Measurements from ENCODE around the gene ZNF182.
"Not testable (repeated sequence)": the region's sequence is repeated elsewhere in the genome, so short reads cannot be mapped to it uniquely, and the experiment has no call there.

ZNF182 gene

DNA sequence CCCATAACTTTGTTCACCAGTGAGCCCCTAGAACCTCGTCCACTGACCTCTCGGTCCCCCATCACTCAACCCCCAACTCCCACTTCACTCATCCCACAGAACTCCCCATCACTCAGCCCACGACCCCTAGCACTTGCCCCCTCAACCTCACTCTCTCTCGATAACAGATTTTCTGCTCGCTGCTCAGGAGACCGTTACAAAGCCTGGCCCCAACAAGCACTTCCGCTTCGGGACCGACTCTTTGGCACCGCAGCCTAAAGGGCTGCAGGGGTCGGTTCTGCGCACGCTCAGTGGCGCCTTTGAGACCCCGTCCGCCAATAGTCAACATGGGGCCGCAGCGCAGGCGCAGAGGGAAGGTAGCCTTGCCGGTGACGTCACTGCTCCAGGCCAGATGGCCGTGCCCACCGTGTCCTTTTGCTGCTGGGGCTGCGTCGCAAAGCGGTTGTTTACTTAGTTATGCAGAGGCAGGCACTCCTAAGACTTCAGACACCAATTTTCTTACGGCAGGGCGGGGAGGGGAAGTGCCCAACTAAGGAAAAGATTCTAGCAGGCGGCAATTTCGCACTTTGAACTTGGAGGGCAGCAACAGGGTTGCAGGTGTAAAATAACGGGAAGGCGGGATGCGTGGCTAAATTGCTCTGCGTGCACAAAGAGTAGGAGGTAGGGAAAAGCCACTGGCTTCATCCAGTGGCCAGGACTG lies at the start of gene ZNF182:
ZNF182 (minus strand) TSS at position 232 of the 700 bp plus-strand sequence. CDS start 1,380 bp downstream, outside the sequence.
- DNase-seq (ENCODE audit: low read depth in 2 of 2), result peak; percentile 72 to 80

DNA sequence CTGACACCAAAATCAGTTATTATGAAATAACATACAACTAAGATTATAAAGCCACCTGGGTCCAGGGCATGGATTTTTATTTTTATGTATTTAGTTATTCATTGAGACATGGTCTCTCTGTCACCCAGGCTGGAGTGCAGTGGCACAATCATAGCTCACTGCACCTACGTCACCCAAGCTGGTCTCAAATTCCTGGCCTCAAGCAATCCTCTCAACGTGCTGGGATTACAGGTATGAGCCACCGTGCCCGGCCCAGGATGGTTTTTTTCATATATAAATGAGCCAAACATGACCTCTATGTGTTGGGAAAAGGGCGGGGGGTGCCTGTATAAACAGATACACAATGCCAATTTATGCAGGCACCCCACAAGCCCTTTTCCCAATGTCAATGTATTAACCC lies 43.1 kb upstream of the ZNF182 start:
- DNase-seq (ENCODE audit: low read depth in 2 of 2), result no peak

DNA sequence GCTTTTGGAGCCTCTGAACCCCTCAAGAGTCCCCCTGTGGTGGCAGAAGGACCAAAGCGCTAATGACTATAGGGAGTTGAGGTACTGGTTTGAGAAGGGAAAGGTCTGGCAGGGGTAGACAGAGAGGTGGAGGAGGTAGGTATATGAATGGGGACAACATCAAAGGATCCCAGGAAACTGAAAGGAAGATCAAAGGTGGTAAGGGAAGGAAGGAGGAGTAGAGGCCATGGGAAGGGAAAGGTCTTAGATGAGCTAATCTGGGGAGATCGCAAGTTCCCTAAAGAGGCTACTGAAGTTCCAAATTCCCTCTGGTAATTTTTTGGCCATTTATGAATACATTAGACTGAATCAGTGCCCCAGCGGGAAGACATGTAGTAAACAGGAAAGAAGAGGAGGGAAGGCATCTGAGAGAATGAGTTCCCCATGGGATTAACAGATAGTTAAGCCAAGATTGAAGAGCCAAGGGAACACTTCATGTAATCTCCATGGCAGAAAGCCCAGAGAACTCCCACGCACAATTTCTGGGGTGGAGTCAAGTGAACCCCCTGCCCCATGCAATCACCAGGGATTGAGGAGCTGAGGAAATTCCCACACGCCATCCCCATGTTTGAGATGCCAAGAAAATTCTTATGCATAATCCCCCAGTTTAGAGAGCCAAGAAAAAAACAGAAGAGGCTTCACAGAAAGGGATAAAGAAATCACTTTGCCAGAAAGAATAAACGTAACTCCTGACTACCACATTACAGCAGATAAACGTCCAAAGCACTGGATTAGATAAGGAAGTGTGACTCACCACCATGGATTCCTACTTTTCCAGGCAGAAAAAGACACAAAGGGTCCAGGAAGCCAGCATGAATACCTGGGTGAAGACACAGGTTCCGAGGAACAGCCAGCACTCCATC lies 41.9 kb upstream of the ZNF182 start:
- no peak for DNase-seq (ENCODE audit: low read depth in 2 of 2)

DNA sequence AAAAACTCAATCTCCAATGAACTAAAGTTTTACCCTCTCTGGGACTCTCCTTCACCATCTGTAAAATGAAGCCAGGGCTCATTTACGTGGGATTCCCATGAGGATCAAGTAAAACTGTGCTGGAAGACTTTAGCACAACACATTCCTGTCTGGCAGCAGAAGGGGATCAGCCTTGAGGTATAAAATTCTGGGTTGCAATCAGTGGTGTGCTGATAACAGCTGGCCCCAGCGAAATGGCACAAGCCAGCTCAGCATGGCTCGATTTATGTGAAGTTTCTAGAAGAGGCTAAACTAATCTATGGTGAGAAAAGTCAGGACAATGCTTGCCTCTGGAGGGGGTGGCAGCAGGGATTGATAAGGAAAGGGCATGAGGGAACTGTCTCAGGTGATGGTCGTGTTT lies 39.3 kb upstream of the ZNF182 start:
- no peak for DNase-seq (ENCODE audit: low read depth in 2 of 2)

DNA sequence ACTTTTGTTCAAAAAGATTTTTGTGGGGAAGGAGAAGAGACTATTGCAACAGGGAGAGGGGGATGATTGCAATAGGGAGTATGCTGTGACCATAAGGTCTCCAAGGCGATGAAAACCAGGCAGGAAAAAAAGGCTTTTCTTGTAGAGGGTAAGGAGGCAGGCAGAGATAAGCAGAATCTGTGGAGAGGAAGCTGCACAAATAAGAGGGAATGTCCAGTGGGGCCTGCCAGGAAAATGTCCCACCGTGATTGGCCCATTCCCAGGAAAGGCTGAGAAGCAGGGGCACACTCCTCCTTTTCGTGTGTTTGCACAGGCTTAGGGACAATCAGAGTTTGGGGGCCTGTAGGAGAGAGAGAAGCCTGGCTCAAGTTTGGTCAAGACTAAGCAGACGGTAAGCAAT lies 32.1 kb upstream of the ZNF182 start:
- no peak for DNase-seq (ENCODE audit: low read depth in 2 of 2)

DNA sequence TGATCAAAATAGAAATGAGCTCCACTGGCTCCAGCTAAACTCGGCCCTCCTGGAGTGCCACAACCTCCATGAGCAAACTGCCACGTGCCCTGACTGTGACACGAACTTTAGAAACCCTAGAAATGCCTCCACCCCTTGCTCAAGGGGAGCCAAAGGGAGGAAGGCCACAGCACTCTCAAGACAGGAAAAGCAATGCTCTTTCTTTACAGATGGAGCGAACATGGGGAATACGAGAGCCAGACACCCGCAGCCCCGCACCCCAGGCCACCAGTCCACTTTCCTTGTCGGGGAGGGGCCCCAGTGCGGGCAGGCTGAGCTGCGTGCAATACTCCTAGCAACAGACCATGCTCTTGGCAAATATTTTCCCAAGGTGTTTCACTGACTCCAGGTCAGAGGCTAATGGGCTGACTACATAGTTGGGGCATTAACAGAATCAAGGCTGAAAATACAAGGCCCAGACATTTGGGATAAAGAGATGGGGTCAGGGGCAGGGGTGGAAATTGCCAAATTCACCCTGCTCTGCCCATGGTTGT lies 26.9 kb upstream of the ZNF182 start:
- not testable (repeated sequence) for DNase-seq (ENCODE audit: low read depth in 2 of 2)

DNA sequence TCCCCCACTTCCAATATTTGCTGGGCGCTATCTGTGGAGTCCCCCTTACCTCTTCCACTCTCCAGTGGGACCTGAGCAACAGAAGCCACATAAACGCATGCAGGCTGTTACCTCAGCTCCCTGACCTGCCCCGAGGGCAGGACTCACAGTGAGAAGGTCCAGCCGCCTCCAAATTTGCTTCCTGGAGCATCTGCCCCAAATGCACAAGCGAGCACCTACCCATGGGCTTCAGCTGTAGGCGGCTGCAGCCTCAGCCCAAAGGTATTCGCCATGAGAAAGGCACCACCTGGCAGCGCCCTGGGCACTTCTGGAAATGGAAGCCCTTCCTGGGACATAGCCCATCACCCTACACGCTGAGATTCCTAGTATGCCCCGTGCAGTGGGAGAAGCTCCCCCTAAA lies 26.4 kb upstream of the ZNF182 start:
- no peak for DNase-seq (ENCODE audit: low read depth in 2 of 2)

DNA sequence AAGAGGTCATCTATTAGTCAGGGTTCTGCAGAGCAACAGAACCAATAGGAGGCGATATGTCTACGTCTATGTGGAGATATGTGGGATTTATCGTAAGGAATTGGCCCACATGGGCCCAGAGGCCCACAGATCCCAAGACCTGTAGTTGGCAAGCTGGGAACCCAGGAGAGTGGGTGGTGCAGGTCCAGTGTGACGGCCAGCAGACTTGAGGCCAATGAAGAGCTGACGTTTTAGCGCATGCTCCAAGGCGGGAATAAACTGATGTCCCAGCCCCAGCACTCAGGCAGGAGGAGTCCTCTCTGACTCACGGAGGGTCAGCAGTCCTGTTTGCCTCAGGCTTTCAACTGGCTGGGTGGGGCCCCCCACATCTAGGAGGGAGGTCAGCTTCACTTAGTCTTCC lies 24.3 kb upstream of the ZNF182 start:
- DNase-seq (ENCODE audit: low read depth in 2 of 2), result no peak

DNA sequence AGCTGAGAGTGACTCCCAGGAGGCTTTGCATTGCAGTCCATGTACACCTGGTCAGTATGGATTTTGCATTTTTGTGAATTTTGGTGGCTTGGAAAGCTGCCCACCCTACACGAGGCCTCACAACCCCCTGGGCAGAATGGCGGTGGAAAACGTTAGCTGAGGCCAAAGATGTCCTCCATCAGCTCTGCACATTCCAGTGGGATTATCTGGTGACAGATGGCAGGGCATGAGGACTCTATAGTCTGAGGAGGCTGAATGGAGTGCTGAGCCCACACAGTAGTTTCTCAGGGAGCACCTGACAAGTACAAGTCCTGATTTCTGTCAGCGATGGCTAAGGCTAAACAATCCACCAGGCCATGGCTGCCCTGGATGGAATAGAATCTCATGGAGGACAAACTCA lies 23.8 kb upstream of the ZNF182 start:
- DNase-seq (ENCODE audit: low read depth in 2 of 2), result not testable (repeated sequence)

DNA sequence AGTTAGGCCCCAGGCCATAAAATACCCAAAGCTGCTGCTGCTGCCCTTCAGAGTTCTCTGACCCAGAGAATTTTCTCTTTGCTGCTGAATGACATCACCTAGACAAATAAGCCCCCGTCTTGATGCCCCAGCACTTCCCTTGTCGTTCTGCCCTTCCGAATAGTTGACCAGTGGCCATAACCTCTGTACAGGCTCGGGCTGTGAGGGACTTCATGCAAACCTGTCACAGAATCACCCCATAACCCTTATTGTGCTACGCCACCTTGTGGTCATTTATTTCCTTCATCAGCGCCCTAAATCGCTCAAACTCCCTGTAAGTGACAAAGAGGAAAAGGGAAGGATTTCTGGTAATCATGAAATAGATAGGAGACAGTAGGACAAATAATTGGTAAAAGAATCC lies 21.8 kb upstream of the ZNF182 start:
- no peak for DNase-seq (ENCODE audit: low read depth in 2 of 2)

DNA sequence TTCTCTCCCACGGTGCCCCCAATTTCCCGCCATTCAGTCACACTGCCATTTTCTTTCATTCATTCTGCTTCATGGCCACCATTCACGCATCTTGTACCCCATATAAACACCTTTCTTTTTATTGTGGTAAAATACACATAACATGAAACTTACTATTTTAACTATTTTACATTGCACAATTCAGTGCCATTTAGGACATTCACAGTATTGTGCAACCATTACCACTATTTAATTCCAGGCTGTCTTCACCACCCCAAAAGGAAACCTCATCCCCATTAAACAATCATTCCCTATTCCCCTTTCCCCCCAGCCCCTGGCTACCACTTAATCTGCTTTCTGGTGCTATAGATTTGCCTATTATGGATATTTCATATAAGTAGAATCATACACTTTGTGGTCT lies 18.9 kb upstream of the ZNF182 start:
- DNase-seq (ENCODE audit: low read depth in 2 of 2), result no peak

DNA sequence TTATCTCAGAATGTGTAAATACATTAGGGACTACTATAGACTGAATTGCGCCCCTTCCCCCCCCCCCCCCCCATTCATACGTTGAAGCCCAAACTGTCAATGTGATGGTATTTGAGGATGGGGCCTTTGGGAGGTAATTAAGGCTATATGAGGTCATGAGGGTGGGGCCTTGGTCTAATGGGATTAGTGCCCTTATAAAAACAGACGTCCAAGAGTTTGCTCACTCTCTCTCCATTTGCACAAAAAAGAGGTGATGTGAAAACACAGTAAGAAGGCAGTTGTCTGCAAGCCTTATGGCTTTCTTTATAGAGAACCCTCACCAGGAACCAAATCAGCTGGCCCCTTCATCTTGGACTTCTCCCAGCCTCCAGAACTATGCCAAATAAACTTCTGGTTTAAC lies 18.3 kb upstream of the ZNF182 start:
- DNase-seq (ENCODE audit: low read depth in 2 of 2), result no peak

DNA sequence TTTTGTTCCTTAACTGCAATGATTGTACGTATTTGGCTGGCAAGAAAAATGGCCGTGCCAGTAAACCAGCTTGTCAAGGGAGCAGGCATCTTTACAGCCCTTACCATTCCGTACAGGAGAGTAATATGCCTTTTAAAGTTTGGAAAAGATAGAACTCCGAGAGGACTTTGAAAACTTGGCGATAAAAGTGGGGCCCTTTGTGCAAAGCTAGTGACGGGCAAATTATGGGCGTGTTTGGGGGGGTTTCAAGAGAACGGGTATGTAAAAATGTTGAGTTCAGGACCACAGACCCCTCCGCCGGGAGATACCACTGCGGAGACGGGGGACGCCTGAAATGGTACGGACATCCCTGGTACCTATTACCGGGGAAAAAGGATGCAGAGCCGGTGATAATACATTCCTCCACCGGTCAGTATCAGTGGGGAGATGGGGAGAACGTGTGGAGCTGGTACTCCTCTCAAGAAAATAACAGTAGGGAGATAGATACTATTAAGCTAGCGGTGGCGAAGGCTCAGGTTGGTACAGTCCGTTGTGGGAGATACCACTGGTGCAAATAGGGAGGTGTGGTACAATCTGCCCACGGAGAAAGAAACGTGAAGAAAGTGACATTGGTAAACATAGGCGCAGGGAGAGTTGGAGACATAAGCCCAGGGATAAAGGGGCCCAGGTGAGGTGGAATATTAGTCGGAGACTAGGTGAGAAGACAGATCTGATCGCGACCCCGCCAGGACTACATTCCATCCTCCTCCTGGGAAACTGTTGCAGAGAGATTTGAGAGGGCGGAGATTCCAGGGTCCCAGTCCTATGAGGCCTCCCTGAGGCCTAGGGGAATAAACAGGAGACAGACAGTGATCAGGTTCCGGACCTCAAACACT lies 17.5 kb upstream of the ZNF182 start:
- peak; percentile 30 to 55 for DNase-seq (ENCODE audit: low read depth in 2 of 2)

DNA sequence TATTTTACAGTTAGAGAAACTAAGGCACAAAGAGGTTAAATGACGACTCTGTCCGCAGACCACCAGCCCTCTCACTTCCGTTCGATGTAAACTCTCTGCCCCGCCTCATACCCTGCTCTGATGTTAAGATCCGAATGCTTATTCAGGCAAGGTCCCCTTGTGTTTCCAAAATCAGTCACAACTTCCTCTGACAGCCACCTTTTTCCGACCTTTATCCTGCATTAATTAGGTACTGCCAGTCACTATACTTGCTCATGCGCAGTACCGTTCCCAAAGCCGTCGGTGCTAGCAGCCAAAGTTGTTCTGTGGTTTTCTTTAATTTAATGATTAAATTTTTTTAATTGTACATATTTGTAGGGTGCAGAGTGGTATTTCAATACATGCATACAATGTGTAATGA lies 16.7 kb upstream of the ZNF182 start:
- DNase-seq (ENCODE audit: low read depth in 2 of 2), result not testable (repeated sequence)

DNA sequence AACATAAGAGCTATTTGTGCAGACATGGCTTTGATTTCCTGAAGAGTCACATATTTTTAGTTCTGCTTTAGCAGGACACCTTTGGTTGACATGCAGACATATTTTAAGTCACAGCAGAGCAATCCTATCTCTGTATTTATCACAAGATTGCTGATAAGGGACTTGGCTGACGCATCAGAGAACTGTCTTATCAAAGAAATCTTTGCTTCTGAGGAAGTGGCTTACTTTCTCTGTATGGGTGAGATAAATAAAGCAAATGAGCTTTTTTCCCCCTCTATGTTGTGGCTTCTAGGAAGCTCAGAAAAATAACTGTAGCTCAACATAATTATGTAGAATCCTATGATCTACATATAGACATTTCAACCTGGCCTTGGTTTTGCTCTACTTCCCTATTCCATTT lies 16.1 kb upstream of the ZNF182 start:
- DNase-seq (ENCODE audit: low read depth in 2 of 2), result not testable (repeated sequence)

DNA sequence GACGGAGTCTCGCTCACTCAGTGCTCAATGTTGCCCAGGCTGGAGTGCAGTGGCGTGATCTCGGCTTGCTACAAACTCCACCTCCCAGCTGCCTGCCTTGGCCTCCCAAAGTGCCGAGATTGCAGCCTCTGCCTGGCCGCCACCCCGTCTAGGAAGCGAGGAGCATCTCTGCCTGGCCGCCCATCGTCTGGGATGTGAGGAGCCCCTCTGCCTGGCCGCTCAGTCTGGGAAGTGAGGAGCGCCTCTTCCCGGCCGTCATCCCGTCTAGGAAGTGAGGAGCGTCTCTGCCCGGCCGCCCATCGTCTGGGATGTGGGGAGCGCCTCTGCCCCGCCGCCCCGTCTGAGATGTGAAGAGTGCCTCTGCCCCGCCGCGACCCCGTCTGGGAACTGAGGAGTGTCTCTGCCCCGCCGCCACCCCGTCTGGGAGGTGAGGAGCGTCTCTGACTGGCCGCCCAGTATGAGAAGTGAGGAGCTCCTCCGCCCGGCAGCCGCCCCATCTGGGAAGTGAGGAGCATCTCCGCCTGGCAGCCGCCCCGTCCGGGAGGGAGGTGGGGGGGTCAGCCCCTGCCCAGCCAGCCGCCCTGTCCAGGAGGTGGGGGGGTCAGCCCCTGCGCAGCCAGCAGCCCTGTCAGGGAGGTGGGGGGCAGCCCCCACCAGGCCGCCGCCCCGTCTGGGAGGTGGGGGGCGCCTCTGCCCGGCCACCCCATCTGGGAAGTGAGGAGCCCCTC lies 13.0 kb upstream of the ZNF182 start:
- DNase-seq (ENCODE audit: low read depth in 2 of 2), result not testable (repeated sequence)

DNA sequence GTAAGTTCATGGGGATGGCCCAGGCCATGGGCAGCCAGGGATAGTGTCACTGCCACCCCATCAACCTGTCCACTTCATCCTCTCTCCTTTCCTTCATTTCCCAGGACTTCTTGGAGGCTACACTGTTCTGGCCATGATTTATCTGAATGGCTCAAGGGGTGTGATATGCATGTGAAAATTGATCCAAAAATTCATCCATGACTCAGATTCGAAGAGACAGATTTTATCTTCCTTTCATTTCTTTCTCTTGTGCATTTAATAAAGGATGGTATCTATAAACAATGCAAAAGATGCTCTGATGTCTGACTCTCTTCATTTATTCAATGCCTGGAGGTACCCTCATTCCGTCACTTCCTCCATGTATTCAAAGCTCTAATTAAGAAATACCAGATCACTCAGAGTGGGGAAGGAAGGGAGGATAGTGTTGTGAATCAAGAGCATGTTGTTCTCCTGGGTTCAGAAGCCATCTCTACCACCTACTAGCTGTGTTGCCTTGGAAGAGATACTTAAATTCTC lies 5.7 kb upstream of the ZNF182 start:
- not testable (repeated sequence) for DNase-seq (ENCODE audit: low read depth in 2 of 2)

DNA sequence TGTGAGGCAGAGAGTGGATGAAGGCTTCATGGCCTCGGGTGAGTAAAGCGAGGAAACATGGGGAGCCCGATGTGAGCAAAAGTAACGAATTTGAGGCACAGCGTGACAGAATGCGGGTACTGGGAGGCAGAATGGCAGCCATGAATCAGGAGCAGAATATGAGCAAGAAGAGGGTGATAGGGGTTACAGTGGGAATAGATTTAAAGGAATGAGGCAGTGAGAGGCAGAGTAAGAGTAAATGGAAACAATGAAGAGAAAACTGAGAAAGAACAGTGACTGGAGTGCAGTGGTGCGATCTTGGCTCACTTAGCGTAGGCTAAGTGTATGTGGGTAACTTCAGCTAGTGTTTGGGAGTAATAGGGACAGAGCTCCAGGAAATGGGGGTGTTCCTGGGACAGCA lies 2.9 kb upstream of the ZNF182 start, which contains the start of gene SPACA5:
SPACA5 (plus strand) TSS at position 301 of the 400 bp plus-strand sequence. CDS start 815 bp downstream, outside the sequence.
- not testable (repeated sequence) for DNase-seq (ENCODE audit: low read depth in 2 of 2)

DNA sequence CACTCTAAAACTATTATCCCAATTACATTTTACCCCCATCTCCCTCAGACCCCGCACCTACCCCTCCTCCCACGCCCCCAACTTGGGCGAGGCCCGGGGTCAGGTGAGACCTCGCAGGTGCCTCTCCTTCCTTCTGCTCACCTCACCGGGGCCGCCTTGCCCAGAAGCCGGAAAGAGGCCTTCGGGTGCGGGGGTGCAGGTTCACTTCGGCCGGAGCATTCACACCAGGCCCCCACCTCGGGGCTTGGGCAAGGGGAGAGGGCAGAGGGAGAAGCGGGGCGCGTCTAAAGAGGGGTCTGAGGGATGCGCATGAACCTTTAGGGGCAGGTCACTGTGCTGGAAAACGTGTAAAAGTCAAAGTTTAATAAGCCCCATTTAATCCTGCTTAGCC lies 427 bp downstream of the ZNF182 start:
- no peak for DNase-seq (ENCODE audit: low read depth in 2 of 2)

DNA sequence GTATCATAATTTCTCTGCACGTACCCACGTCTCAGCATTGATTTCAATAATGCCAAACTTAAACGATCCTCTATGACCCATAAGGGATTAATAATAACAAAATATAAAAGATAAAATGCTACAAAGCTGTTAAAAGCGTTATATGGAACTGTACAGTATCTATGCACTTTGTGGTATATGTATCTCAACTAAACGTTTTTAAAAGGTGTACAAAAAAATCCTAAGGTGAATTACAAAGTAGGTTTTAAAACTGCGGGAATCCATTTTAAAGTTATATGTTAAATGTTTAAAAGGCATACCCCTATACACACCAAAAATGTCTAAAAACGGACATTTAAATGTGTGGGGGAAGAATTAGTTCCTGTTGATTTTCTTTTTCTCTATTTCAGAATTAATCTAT lies 860 bp downstream of the ZNF182 start:
- DNase-seq (ENCODE audit: low read depth in 2 of 2), result no peak

DNA sequence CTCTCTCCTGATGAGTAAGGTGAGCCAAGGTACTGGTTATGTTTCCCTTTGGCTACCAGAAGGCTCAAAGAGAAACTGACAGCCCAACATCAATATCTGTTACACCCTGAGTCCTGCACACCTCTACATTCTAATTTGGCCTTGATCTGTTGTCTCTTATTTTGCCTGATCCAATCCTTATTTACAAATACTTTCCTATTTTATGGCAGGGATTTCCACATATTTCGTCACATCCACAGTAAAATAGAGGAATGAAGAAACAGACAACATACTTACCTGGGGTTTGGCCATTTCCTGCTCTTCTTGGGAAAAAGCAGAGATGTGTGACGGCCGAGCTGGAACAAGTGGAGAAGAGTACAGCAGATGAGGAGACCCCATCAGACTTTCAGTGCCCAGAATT lies 1.5 kb downstream of the ZNF182 start:
- no peak for DNase-seq (ENCODE audit: low read depth in 2 of 2)

Data from stimulated activated CD8-positive, alpha-beta memory T cell treated with anti-CD3 and anti-CD28 coated beads, Interleukin-7, amount 100 ng/mL, for 1 hour (primary cell).